T follicular helper cell (primary cell): ENCODE measurements around the gene CD226.
"Not testable (repeated sequence)": the region's sequence is repeated elsewhere in the genome, so short reads cannot be mapped to it uniquely, and the experiment has no call there.

Experiments
- DNase-seq: peaks from one replicate; pipeline ENCODE4 v3.0.0-alpha.2; 2020; ENCODE audit warnings: low read depth

CD226 gene

GRCh38 chr18:69872661-69873060, 75.0 kb downstream of the CD226 start:
- DNase-seq: no peak

GRCh38 chr18:69871363-69871762, 76.3 kb downstream of the CD226 start:
- no peak for DNase-seq

- no peak for DNase-seq
These were observed 76.9 kb downstream of the CD226 start for GRCh38 chr18:69870736-69871135.

- no peak for DNase-seq
These were observed 81.5 kb downstream of the CD226 start for GRCh38 chr18:69866212-69866611.

GRCh38 chr18:69865776-69866175, 81.9 kb downstream of the CD226 start:
- DNase-seq: no peak

- DNase-seq: not testable (repeated sequence)
These were observed 82.9 kb downstream of the CD226 start for GRCh38 chr18:69864802-69865201.

GRCh38 chr18:69858897-69859296, 88.8 kb downstream of the CD226 start:
- no peak for DNase-seq

- DNase-seq: no peak
These were observed 93.2 kb downstream of the CD226 start for GRCh38 chr18:69854455-69854854.

- DNase-seq: no peak
These were observed 94.6 kb downstream of the CD226 start for GRCh38 chr18:69853051-69853450.

- no peak for DNase-seq
These were observed 101.8 kb downstream of the CD226 start for GRCh38 chr18:69845593-69846506.

- no peak for DNase-seq
These were observed 103.0 kb downstream of the CD226 start for GRCh38 chr18:69844656-69845055.

GRCh38 chr18:69843015-69843414, 104.7 kb downstream of the CD226 start:
- no peak for DNase-seq

GRCh38 chr18:69841117-69841516, 106.6 kb downstream of the CD226 start:
- no peak for DNase-seq

- DNase-seq: no peak
These were observed 107.2 kb downstream of the CD226 start for GRCh38 chr18:69840445-69840844.

- DNase-seq: no peak
These were observed 107.7 kb downstream of the CD226 start for GRCh38 chr18:69840001-69840400.

- no peak for DNase-seq
These were observed 108.2 kb downstream of the CD226 start for GRCh38 chr18:69839497-69839896.

GRCh38 chr18:69838620-69839411, 108.9 kb downstream of the CD226 start:
- no peak for DNase-seq

- DNase-seq: no peak
These were observed 109.7 kb downstream of the CD226 start for GRCh38 chr18:69838003-69838402.

- not testable (repeated sequence) for DNase-seq
These were observed 112.7 kb downstream of the CD226 start for GRCh38 chr18:69834980-69835379.

- no peak for DNase-seq
These were observed 117.5 kb downstream of the CD226 start for GRCh38 chr18:69830189-69830588.

GRCh38 chr18:69820538-69820937, 127.1 kb downstream of the CD226 start:
- DNase-seq: no peak

- DNase-seq: no peak
These were observed 128.2 kb downstream of the CD226 start for GRCh38 chr18:69819460-69819859.

GRCh38 chr18:69817335-69817940, 130.2 kb downstream of the CD226 start:
- DNase-seq: no peak
